WTC11 (cell line): ENCODE results near the gene VPS8. TPM values are rescaled to one million over a fixed set of nuclear protein-coding genes. Genes with fewer than 3 reads are reported as not detected.

Experiments used
- ATAC-seq: fragments of 200-7000 bp; cut with Tn5 transposase; 2 replicates; pipeline ENCODE4 v1.10.0; 2021; ENCODE audit warnings: mild to moderate bottlenecking, moderate library complexity
- CTCF ChIA-PET: fragments of 300-600 bp; sonication (Branson Sonifier 250); formaldehyde crosslinking; loops from one replicate; lab custom pipeline; 2021; ENCODE audit warnings: antibody characterized with exemption; lab: Charles Lee
- POLR2A ChIA-PET: fragments of 350-600 bp; sonication (Branson Sonifier 250); formaldehyde crosslinking; loops from one replicate; lab custom pipeline; 2021; ENCODE audit warnings: antibody characterized with exemption; lab: Charles Lee
- DNase-seq: peaks from one replicate; pipeline ENCODE4 v3.0.0; 2021; ENCODE audit warnings: low spot score
- H3K27ac Mint-ChIP-seq: 2 replicates; pipeline ENCODE4 v1.8.0; 2021; ENCODE audit warnings: mixed read lengths
- H3K27me3 Mint-ChIP-seq: 2 replicates; pipeline ENCODE4 v1.8.0; 2021; ENCODE audit warnings: low read depth, mild to moderate bottlenecking, moderate library complexity, mixed read lengths
- H3K36me3 Mint-ChIP-seq: 2 replicates; pipeline ENCODE4 v1.8.0; 2021; ENCODE audit warnings: mixed read lengths
- H3K4me1 Mint-ChIP-seq: 2 replicates; pipeline ENCODE4 v1.8.0; 2022; ENCODE audit warnings: mixed read lengths
- H3K4me3 Mint-ChIP-seq: 2 replicates; pipeline ENCODE4 v1.8.0; 2021; ENCODE audit warnings: mild to moderate bottlenecking, moderate library complexity, mixed read lengths
- H3K9me3 Mint-ChIP-seq: 2 replicates; pipeline ENCODE4 v1.8.0; 2021; ENCODE audit warnings: mixed read lengths
- ATF1 ChIP-seq: sonication (generic); formaldehyde crosslinking; IDR thresholded peaks from 2 replicates; pipeline ENCODE4 v1.8.1; 2023; ENCODE audit warnings: mild to moderate bottlenecking, moderate library complexity, missing genetic modification reagents
- CBFB ChIP-seq: sonication (generic); formaldehyde crosslinking; IDR thresholded peaks from 2 replicates; pipeline ENCODE4 v1.8.1; 2022; ENCODE audit warnings: mild to moderate bottlenecking, low read depth, missing genetic modification reagents
- CDX4 ChIP-seq: fragments of 250-450 bp; sonication (Bioruptor Pico); IDR thresholded peaks from 2 replicates; pipeline ENCODE4 v1.9.0; 2021; ENCODE audit warnings: moderate library complexity, mild to moderate bottlenecking, inconsistent platforms, borderline replicate concordance
- CREB1 ChIP-seq: sonication (generic); formaldehyde crosslinking; IDR thresholded peaks from 2 replicates; pipeline ENCODE4 v1.8.0; 2023; ENCODE audit warnings: mild to moderate bottlenecking, missing genetic modification reagents
- CTCF ChIP-seq: fragments of 200-600 bp; IDR thresholded peaks from 2 replicates; pipeline ENCODE4 v1.8.0; 2022; ENCODE audit warnings: antibody characterized with exemption
- E2F5 ChIP-seq: sonication (generic); formaldehyde crosslinking; IDR thresholded peaks from 2 replicates; pipeline ENCODE4 v1.8.1; 2022; ENCODE audit warnings: mild to moderate bottlenecking, moderate library complexity, missing genetic modification reagents
- FOXJ3 ChIP-seq: sonication (generic); formaldehyde crosslinking; IDR thresholded peaks from 2 replicates; pipeline ENCODE4 v1.9.0; 2021; ENCODE audit warnings: missing genetic modification reagents, mild to moderate bottlenecking, borderline replicate concordance
- FOXK1 ChIP-seq: sonication (generic); formaldehyde crosslinking; IDR thresholded peaks from 2 replicates; pipeline ENCODE4 v1.8.0; 2022; ENCODE audit warnings: mild to moderate bottlenecking, moderate library complexity, missing genetic modification reagents
- FOXP1 ChIP-seq: sonication (generic); formaldehyde crosslinking; IDR thresholded peaks from 2 replicates; pipeline ENCODE4 v1.8.0; 2022; ENCODE audit warnings: missing genetic modification reagents, mild to moderate bottlenecking, moderate library complexity, borderline replicate concordance
- GABPB1 ChIP-seq: sonication (generic); formaldehyde crosslinking; IDR thresholded peaks from 2 replicates; pipeline ENCODE4 v1.8.1; 2023; ENCODE audit warnings: mild to moderate bottlenecking, missing genetic modification reagents
- GRHL2 ChIP-seq: fragments of 250-450 bp; sonication (Bioruptor Pico); IDR thresholded peaks from 2 replicates; pipeline ENCODE4 v1.8.0; 2022; ENCODE audit warnings: mild to moderate bottlenecking, moderate library complexity; ENCODE audit not compliant: insufficient replicate concordance, severe bottlenecking
- GTF2I ChIP-seq: fragments of 250-450 bp; sonication (Bioruptor Pico); conservative IDR thresholded peaks from 2 replicates; pipeline ENCODE4 v1.4.0; 2021; ENCODE audit warnings: mild to moderate bottlenecking
- HMGA2 ChIP-seq: fragments of 250-450 bp; sonication (Bioruptor Pico); IDR thresholded peaks from 2 replicates; pipeline ENCODE4 v1.4.0; 2021; ENCODE audit warnings: mild to moderate bottlenecking, moderate library complexity
- IRF2 ChIP-seq: sonication (generic); formaldehyde crosslinking; IDR thresholded peaks from 2 replicates; pipeline ENCODE4 v1.8.0; 2022; ENCODE audit warnings: low read depth, missing genetic modification reagents, borderline replicate concordance
- MAX ChIP-seq: sonication (generic); formaldehyde crosslinking; IDR thresholded peaks from 2 replicates; pipeline ENCODE4 v1.8.0; 2022; ENCODE audit warnings: mild to moderate bottlenecking, missing genetic modification reagents
- NFYB ChIP-seq: sonication (generic); formaldehyde crosslinking; conservative IDR thresholded peaks from 2 replicates; pipeline ENCODE4 v1.8.0; 2022; ENCODE audit warnings: low read depth, missing genetic modification reagents
- NR1H2 ChIP-seq: sonication (generic); formaldehyde crosslinking; IDR thresholded peaks from 2 replicates; pipeline ENCODE4 v1.9.0; 2021; ENCODE audit warnings: mild to moderate bottlenecking, moderate library complexity, missing genetic modification reagents
- RELA ChIP-seq: sonication (generic); formaldehyde crosslinking; IDR thresholded peaks from 2 replicates; pipeline ENCODE4 v1.8.1; 2022; ENCODE audit warnings: missing genetic modification reagents, mild to moderate bottlenecking, borderline replicate concordance
- SMAD3 ChIP-seq: sonication (generic); formaldehyde crosslinking; IDR thresholded peaks from 2 replicates; pipeline ENCODE4 v1.8.0; 2022; ENCODE audit warnings: missing genetic modification reagents, mild to moderate bottlenecking, borderline replicate concordance
- SOX15 ChIP-seq: fragments of 250-450 bp; sonication (Bioruptor Pico); IDR thresholded peaks from 2 replicates; pipeline ENCODE4 v1.9.0; 2021; ENCODE audit warnings: mild to moderate bottlenecking
- TCF7 ChIP-seq: sonication (generic); formaldehyde crosslinking; IDR thresholded peaks from 2 replicates; pipeline ENCODE4 v1.8.0; 2022; ENCODE audit warnings: mild to moderate bottlenecking, low read depth, missing genetic modification reagents, moderate library complexity
- TEAD4 ChIP-seq: sonication (generic); formaldehyde crosslinking; IDR thresholded peaks from 2 replicates; pipeline ENCODE4 v1.8.0; 2022; ENCODE audit warnings: mild to moderate bottlenecking, missing genetic modification reagents
- TP53 ChIP-seq: sonication (generic); formaldehyde crosslinking; IDR thresholded peaks from 2 replicates; pipeline ENCODE4 v1.8.1; 2023; ENCODE audit warnings: mild to moderate bottlenecking, missing genetic modification reagents
- USF1 ChIP-seq: sonication (generic); formaldehyde crosslinking; IDR thresholded peaks from 2 replicates; pipeline ENCODE4 v1.8.0; 2022; ENCODE audit warnings: mild to moderate bottlenecking, missing genetic modification reagents
- USF2 ChIP-seq: sonication (generic); formaldehyde crosslinking; IDR thresholded peaks from 2 replicates; pipeline ENCODE4 v1.8.1; 2023; ENCODE audit warnings: mild to moderate bottlenecking, missing genetic modification reagents, moderate library complexity
- ZMAT4 ChIP-seq: fragments of 250-450 bp; sonication (Bioruptor Pico); IDR thresholded peaks from 2 replicates; pipeline ENCODE4 v1.9.0; 2021; ENCODE audit warnings: mild to moderate bottlenecking
- ZNF232 ChIP-seq: sonication (generic); formaldehyde crosslinking; IDR thresholded peaks from 2 replicates; pipeline ENCODE4 v1.8.0; 2022; ENCODE audit warnings: mild to moderate bottlenecking, missing genetic modification reagents
- total RNA-seq: library from RNA; stranded (reverse); gene quantifications from 3 replicates; pipeline ENCODE4 v1.2.3, GENCODE V29; 2021

Gene VPS8
- total RNA-seq, 1 experiment from 2014 or later = 44.9 TPM

- H3K36me3 Mint-ChIP-seq = peaks cover 3% of the 10 kb centered on the region
- TF ChIP-seq TP53 (no peak), ZNF232 (CRISPR knock-in tag) (no peak), NFYB (CRISPR knock-in tag) (no peak), FOXP1 (CRISPR knock-in tag) (no peak)
- H3K27me3 Mint-ChIP-seq = no peaks in the 10 kb centered on the region
- ChIA-PET CTCF (no interaction called here), POLR2A (no interaction called here)
- ATAC-seq (no peak), DNase-seq (no peak)
- peaks cover 11% of the 10 kb centered on the region for H3K4me1 Mint-ChIP-seq
- no peaks in the 10 kb centered on the region for H3K9me3 Mint-ChIP-seq
- H3K27ac Mint-ChIP-seq = no peak overlapping the region
- H3K4me3 Mint-ChIP-seq = no peak overlapping the region
Observed at GRCh38 chr3:184880276-184881019, 68.5 kb downstream of the VPS8 start.

- POLR2A ChIA-PET = no interaction called here
- Mint-ChIP-seq H3K4me3 (no peak overlapping the region), H3K4me1 (peaks cover 10% of the 10 kb centered on the region), H3K36me3 (peaks cover 3% of the 10 kb centered on the region), H3K9me3 (no peaks in the 10 kb centered on the region), H3K27ac (no peak overlapping the region)
- DNase-seq (no peak), ATAC-seq (no peak)
- TF ChIP-seq FOXK1 (CRISPR knock-in tag) = no peak
- TF ChIP-seq IRF2 = no peak
- no peak for TF ChIP-seq SOX15 (CRISPR knock-in tag)
- TF ChIP-seq MAX (CRISPR knock-in tag) = no peak
- no peak for TF ChIP-seq GRHL2 (CRISPR knock-in tag)
- no peak for TF ChIP-seq CTCF
- TF ChIP-seq, all 79 proteins: peak for 0
- CTCF ChIA-PET = no interaction called here
- H3K27me3 Mint-ChIP-seq = no peaks in the 10 kb centered on the region
Observed at GRCh38 chr3:184884359-184885017, 72.5 kb downstream of the VPS8 start.

GRCh38 chr3:184885112-184885511, 73.1 kb downstream of the VPS8 start:
- no peak for ATAC-seq
- Mint-ChIP-seq H3K4me1 (peaks cover 12% of the 10 kb centered on the region), H3K4me3 (no peak overlapping the region), H3K27me3 (no peaks in the 10 kb centered on the region), H3K36me3 (peaks cover 3% of the 10 kb centered on the region), H3K9me3 (no peaks in the 10 kb centered on the region), H3K27ac (no peak overlapping the region)
- no peak for TF ChIP-seq FOXJ3 (CRISPR knock-in tag)
- no peak for TF ChIP-seq CREB1 (CRISPR knock-in tag)
- TF ChIP-seq USF1 = no peak
- no peak for TF ChIP-seq HMGA2
- no peak for TF ChIP-seq IRF2
- TF ChIP-seq CBFB (CRISPR knock-in tag) = no peak
- no peak for TF ChIP-seq SMAD3 (CRISPR knock-in tag)
- no peak for TF ChIP-seq TEAD4 (CRISPR knock-in tag)
- no peak for TF ChIP-seq ZNF232 (CRISPR knock-in tag)
- no peak for TF ChIP-seq CDX4 (CRISPR knock-in tag)
- TF ChIP-seq GTF2I (CRISPR knock-in tag) = no peak
- TF ChIP-seq FOXP1 (CRISPR knock-in tag) = no peak
- TF ChIP-seq NR1H2 (CRISPR knock-in tag) = no peak
- TF ChIP-seq USF2 (CRISPR knock-in tag) = no peak
- no peak for TF ChIP-seq E2F5
- no peak for TF ChIP-seq RELA (CRISPR knock-in tag)
- no peak for TF ChIP-seq GABPB1 (CRISPR knock-in tag)
- no peak for TF ChIP-seq ZMAT4 (CRISPR knock-in tag)
- TF ChIP-seq TCF7 (CRISPR knock-in tag) = no peak
- no peak for TF ChIP-seq ATF1 (CRISPR knock-in tag)
- ChIA-PET CTCF (no interaction called here), POLR2A (no interaction called here)
- DNase-seq = no peak
